CD4-positive, alpha-beta T cell treated with Interleukin-21 for 1 hour (primary cell): Measurements from ENCODE around the gene HSBP1.

Source experiments
- DNase-seq: peaks from one replicate; pipeline ENCODE4 v3.0.0-alpha.2; 2020

HSBP1 gene

GRCh38 chr16:83842291-83842690, 34.5 kb downstream of the HSBP1 start:
- no peak for DNase-seq

GRCh38 chr16:83842756-83843507, 35.2 kb downstream of the HSBP1 start:
- no peak for DNase-seq

- DNase-seq, result no peak
These were observed 35.9 kb downstream of the HSBP1 start for GRCh38 chr16:83843657-83844056.

- no peak for DNase-seq
These were observed 37.5 kb downstream of the HSBP1 start for GRCh38 chr16:83845263-83845662.

- no peak for DNase-seq
These were observed 39.8 kb downstream of the HSBP1 start for GRCh38 chr16:83847371-83848225.

- DNase-seq, result no peak
These were observed 41.6 kb downstream of the HSBP1 start for GRCh38 chr16:83849421-83849820.

GRCh38 chr16:83850947-83851346, 43.2 kb downstream of the HSBP1 start:
- no peak for DNase-seq

- DNase-seq, result no peak
These were observed 43.7 kb downstream of the HSBP1 start for GRCh38 chr16:83851473-83851872.

GRCh38 chr16:83852774-83853173, 45.0 kb downstream of the HSBP1 start:
- no peak for DNase-seq

- no peak for DNase-seq
These were observed 46.1 kb downstream of the HSBP1 start for GRCh38 chr16:83853834-83854233.

GRCh38 chr16:83854420-83854819, 46.6 kb downstream of the HSBP1 start:
- DNase-seq, result no peak

- DNase-seq, result no peak
These were observed 49.0 kb downstream of the HSBP1 start for GRCh38 chr16:83856792-83857191.

GRCh38 chr16:83859265-83859664, 51.5 kb downstream of the HSBP1 start:
- no peak for DNase-seq

- no peak for DNase-seq
These were observed 54.9 kb downstream of the HSBP1 start for GRCh38 chr16:83862661-83863060.

GRCh38 chr16:83863682-83864081, 55.9 kb downstream of the HSBP1 start:
- DNase-seq, result no peak
